NCI-H2196 treated with DMSO at 0.1 percent for 48 hours (cell line): ENCODE data around the gene ATPAF2.

Source experiments
- DNase-seq: peaks from one replicate; lab custom pipeline; 2025; ENCODE audit not compliant: unreplicated experiment; lab: John Stamatoyannopoulos, UW

ATPAF2 gene

DNA sequence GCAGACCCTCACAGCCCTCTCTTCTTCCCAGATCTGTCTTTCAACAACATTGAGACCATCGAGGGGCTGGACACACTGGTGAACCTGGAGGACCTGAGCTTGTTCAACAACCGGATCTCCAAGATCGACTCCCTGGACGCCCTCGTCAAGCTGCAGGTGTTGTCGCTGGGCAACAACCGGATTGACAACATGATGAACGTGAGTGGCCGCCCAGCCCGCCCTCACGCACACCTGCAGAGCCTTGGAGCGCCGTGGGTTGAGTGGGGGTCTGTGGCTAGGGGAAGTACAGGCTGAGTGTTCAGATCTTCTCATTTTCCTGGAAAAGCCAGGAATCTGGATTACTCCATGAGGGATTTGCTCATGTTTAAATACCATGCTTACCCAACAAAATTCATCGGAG lies 51.1 kb downstream of the ATPAF2 start:
- no peak for DNase-seq

- no peak for DNase-seq
These were observed 51.6 kb downstream of the ATPAF2 start for GRCh38 chr17:17987187-17987896.

GRCh38 chr17:17985555-17985954 lies 53.4 kb downstream of the ATPAF2 start:
- no peak for DNase-seq

DNA sequence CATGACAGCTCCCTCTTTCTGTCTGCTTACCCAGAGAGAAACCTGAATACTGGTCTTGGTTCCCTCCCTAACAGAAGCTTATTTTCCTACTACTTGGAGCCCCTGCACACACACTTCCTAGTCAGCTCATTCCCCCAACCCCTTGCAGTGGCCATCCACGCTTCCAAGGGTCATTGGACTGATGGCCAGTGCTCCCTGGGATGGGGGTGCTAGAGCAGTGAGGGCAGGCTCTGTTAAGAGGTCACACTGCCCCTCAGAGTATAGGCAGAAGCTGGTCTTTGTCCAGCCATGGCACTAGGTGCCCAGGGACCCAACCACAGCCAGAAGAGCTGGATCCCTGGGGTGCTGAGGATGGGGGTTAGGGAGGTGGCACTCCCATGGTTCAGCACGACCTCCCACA lies 53.8 kb downstream of the ATPAF2 start:
- no peak for DNase-seq

DNA sequence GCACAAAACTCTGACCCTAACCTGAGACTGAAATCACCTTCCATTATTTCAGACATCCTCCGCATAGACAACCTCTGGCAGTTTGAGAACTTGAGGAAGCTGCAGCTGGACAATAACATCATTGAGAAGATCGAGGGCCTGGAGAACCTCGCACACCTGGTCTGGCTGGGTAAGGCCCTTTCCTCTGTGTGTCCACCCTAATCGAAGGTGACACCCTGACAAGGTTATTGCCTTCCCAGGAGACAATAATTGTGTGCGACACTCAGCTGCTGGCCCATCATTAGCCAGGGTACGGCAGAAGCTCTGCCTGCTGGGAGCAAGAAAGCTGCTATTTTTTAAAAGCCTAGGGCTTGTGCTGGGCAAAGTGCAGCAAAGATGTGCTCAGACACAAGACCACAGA lies 55.2 kb downstream of the ATPAF2 start:
- no peak for DNase-seq

DNA sequence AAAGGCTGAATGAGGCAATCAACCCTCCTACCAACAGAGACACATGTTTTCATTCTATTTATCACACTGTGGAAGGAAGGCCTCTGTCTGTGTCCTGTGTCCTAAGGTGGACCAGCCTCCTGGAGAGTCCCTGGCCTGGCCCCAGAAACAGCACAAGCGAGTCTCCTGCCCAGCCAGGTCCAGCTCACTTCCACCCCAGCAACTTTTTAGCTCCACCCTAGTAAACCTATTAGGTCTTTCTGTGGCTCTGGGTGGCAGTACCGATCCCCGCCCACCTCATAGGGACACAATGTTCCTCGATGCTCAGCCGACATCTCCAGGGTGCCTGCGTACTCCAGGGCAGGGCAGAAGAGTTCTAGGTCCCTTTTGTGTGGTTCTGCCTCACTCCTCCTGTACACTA lies 55.6 kb downstream of the ATPAF2 start:
- no peak for DNase-seq

DNA sequence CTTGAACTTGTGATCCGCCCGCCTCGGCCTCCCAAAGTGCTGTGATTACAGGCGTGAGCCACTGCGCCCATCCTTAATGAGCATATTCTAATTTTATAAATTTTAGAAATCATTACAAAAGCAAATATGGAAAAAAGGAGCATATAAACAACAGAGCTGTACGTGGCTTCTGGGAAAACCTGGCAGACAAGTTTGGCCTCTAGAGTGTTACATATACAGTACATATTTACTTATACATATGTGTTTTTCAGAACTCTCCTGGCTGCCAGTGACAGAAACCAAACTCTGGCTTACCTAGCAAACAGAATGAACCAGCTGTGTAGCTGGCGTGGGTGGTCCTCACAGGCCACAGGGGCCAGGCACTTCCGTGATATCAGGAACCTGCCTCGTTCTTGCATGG lies 56.2 kb downstream of the ATPAF2 start:
- no peak for DNase-seq

GRCh38 chr17:17981330-17981729 lies 57.6 kb downstream of the ATPAF2 start:
- no peak for DNase-seq

GRCh38 chr17:17979778-17980177 lies 59.2 kb downstream of the ATPAF2 start:
- no peak for DNase-seq

DNA sequence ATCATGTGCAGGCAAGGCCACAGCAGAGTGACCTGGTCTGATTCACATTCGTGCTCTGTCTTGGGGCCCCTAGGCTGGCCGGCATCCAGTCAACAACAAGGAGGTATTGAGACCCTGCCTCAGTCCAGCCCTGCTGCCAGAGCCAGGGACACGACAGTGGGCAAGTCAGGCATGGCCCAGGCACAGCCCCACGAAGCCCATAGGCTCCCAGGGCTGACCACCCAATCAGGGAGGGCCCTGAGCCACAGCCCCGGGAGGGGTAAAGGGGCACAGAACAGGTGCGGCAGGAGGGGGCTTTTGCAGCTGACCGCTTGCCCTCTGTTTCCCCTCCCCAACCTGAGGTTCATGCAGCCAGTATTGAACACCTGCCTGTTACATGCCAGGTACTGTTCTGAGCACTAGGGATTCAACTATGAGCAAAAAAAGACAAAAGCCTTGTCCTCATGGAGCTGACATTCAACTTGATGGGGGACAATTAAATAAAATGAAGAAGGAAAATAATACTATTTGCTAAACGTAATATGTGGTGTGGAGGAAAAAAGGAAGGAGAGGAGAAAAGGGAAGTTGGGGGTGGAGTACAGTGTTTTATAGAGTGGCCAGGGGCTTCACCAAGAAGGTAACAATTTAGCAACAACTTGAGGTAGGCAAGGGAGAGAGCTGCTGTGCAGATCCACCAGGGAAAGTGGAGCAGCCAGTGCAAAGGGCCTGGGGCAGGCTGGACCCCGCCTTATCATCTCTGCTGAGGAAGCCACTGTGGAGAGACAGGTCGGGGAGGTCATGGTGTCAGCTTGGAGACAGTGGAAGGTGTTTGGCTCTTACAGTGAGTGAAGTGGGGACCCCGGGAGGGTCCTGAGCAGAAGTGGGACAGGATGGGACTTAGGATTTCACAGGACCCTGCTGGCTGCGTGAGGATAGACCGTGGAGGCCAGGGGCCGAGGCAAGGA lies 60.2 kb downstream of the ATPAF2 start:
- DNase-seq: no peak

GRCh38 chr17:17976931-17977570 lies 61.9 kb downstream of the ATPAF2 start:
- DNase-seq: no peak

GRCh38 chr17:17975436-17975835 lies 63.5 kb downstream of the ATPAF2 start:
- no peak for DNase-seq

- no peak for DNase-seq
These were observed 66.1 kb downstream of the ATPAF2 start for GRCh38 chr17:17972952-17973254.

- peak; percentile 99 for DNase-seq
These were observed 66.6 kb downstream of the ATPAF2 start, which contains the start of the genes DRC3 and TOM1L2 for GRCh38 chr17:17972126-17972951. TSS of gene DRC3 (plus strand) at chr17:17972862. CDS start at chr17:17977599, 4,737 bp downstream. TSS of gene TOM1L2 (minus strand) at chr17:17972400. CDS start at chr17:17972313, 87 bp downstream.

DNA sequence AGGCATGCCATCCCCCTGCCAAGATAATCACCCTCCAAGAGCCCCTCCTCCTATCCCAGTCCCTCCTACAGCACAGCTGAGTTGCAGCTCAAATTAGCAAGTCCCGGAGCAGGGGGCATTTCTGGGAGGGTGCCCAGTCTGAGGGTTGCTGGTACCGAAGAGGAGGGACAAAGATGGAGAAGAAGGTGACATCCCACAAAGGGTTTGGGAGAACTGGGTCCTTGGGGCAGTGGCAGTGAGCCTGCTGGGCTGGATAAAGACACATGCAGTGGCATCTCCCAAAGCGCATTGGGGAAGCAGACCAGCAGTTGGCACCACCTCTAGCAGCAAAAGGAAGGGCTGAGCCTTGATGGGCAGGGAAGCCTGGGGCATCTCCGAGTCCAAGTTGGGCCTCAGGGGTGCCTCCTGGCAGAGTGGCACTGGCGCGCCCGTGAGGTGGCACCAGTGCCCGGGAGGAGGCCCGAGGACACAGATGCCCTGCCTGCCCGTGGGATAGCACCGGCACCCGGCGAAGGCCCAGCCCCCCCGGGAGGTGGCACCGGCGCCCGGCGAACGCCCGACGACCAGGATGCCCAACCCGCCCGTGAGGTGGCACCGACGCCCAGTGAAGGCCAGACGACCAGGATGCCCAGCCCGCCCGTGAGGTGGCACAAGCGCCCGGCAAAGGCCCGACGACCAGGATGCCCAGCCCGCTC lies 67.4 kb downstream of the ATPAF2 start:
- no peak for DNase-seq

DNA sequence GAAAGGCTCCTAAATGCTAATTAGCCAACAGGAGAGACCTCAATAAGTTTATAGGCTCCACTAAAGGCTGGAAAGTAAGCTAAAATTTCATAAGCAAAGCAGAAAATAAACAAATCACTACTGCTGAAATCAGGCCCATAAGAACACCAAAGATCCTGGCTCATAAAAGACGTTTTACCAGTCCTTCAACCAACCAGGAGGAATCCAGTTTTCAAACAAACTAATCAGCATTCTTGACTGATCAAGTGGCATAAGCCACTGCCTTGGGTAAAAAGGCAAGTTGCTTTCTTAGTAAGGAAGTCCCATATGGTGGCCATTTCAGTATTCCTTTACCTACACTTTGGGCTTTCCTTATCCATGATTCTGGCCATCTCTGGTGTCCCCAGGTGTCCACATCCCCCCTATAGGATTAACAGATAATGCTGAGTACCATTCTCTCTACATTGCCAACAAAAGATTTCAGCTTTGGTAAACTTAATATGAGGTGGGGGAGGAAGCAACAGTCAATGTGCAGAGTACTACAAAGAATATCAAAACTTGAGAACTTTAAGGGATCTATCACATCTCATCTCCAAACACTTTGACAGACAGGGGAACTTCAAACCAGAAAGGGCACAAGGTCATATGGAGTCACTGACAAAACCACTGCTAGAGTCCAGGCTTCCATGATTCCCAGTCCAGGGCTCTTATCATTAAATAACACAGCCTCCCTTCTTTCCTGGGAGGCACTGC lies 68.1 kb downstream of the ATPAF2 start:
- DNase-seq: no peak
